Measurements from ENCODE around the gene DCUN1D1.

The DCUN1D1 gene

GRCh38 chr3:182983876-182984275 is 3.5 kb upstream of the DCUN1D1 start:
- TF ChIP-seq GATA3 (IDR thresholded peaks at IDR 0.05; ENCODE audit: low read depth, low read length): no peak
- TF ChIP-seq GATA2 (IDR thresholded peaks at IDR 0.05; ENCODE audit: low read depth, low read length): no peak

GRCh38 chr3:182981038-182981380 is 671 bp upstream of the DCUN1D1 start:
- no peak for TF ChIP-seq GATA2 (IDR thresholded peaks at IDR 0.05; ENCODE audit: low read depth, low read length)
- no peak for TF ChIP-seq GATA3 (IDR thresholded peaks at IDR 0.05; ENCODE audit: low read depth, low read length)

GRCh38 chr3:182979674-182980191 is 605 bp downstream of the DCUN1D1 start:
- TF ChIP-seq GATA2 (IDR thresholded peaks at IDR 0.05; ENCODE audit: low read depth, low read length) (no peak), GATA3 (IDR thresholded peaks at IDR 0.05; ENCODE audit: low read depth, low read length) (no peak)

DNA sequence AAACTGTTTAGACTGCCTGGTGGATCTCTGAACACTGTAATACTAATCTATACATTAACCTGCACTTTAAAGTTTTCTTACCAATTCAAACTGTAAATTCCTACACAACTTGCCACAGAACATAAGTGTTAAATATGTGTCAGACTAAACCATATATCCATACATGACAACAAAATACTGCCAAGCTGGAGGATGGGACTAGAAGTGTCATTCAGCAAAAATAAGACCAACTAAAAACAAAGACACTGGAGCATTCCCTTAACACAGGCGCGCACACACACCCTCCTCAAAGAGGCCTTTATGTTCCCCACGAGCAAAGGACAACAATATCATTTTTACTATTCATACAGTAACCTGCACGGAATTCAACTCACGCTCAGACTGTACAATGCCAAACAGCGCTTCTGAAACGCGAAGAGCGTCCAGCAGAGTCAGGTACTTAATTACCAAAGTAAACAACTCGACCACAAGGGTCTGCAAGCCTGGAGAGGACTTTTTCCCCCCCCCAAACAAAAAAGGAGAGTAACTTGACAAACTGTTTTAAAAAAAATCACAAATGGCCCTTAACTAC is 1.1 kb downstream of the DCUN1D1 start:
- TF ChIP-seq GATA2 (IDR thresholded peaks at IDR 0.05; ENCODE audit: low read depth, low read length) (no peak), GATA3 (IDR thresholded peaks at IDR 0.05; ENCODE audit: low read depth, low read length) (no peak)

DNA sequence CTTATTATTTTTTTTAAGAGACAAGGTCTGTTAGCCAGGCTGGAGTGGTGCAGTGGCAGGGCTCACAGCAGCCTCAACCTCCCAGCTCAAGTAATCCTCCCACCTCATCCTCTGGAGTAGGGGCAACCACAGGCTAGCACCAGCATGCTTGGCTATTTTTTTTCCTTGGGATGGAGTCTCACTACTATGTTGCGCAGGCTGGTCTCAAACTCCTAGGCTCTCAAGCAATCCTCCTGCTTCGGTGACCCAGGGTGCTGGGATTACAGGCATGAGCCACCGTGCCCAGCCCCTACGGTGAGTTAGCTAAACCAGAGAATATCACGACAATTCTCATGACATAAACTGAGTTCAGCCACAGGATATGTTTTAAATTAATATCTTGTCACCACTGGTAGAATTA is 2.0 kb downstream of the DCUN1D1 start:
- TF ChIP-seq GATA2 (IDR thresholded peaks at IDR 0.05; ENCODE audit: low read depth, low read length) (no peak), GATA3 (IDR thresholded peaks at IDR 0.05; ENCODE audit: low read depth, low read length) (no peak)

DNA sequence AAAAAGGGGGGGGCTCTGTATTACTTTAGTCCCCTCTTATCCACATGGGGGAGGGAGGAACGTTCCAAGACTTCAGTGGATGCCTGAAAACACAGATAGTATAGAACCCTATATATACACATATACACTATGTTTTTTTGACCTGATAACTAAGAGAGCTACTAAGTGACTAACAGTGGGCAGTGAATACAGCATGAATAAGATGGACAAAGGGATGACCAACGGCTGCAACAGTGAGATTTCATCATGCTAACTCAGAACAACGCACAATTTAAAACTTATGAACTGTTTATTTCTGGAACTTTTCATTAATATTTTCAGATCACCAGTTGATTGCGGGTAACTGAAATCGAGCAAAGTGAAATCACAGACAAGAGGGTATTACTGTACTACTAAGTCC is 7.3 kb downstream of the DCUN1D1 start:
- no peak for TF ChIP-seq GATA3 (IDR thresholded peaks at IDR 0.05; ENCODE audit: low read depth, low read length)
- no peak for TF ChIP-seq GATA2 (IDR thresholded peaks at IDR 0.05; ENCODE audit: low read depth, low read length)

- TF ChIP-seq GATA3 (IDR thresholded peaks at IDR 0.05; ENCODE audit: low read depth, low read length) (no peak), GATA2 (IDR thresholded peaks at IDR 0.05; ENCODE audit: low read depth, low read length) (no peak)
Measured at GRCh38 chr3:182972387-182972786, 8.0 kb downstream of the DCUN1D1 start.

- TF ChIP-seq GATA2 (IDR thresholded peaks at IDR 0.05; ENCODE audit: low read depth, low read length) (no peak), GATA3 (IDR thresholded peaks at IDR 0.05; ENCODE audit: low read depth, low read length) (no peak)
Measured at GRCh38 chr3:182971637-182972036, 8.7 kb downstream of the DCUN1D1 start.

- TF ChIP-seq GATA3 (IDR thresholded peaks at IDR 0.05; ENCODE audit: low read depth, low read length) (no peak), GATA2 (IDR thresholded peaks at IDR 0.05; ENCODE audit: low read depth, low read length) (no peak)
Measured at GRCh38 chr3:182970811-182971418, 9.4 kb downstream of the DCUN1D1 start.

- no peak for TF ChIP-seq GATA2 (IDR thresholded peaks at IDR 0.05; ENCODE audit: low read depth, low read length)
- TF ChIP-seq GATA3 (IDR thresholded peaks at IDR 0.05; ENCODE audit: low read depth, low read length): no peak
Measured at GRCh38 chr3:182969853-182970252, 10.5 kb downstream of the DCUN1D1 start.

DNA sequence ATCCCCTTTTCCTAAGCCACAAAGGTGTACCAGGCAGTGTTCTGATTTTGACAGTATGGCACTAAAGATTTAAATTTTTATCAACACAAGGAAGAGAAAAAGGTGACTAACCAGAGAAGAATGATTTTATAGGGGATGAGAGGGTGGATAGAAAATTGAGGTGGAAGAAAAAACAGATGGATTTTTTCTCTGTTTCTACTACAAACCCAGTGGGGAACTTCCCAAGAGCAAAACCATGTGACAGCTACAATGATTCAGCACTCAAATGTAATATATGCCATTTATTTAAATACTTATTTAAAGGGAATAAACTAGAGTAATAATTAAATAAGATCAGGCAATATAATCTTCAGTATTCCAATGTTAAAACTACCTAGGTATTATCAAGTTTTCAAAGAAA is 11.1 kb downstream of the DCUN1D1 start:
- no peak for TF ChIP-seq GATA3 (IDR thresholded peaks at IDR 0.05; ENCODE audit: low read depth, low read length)
- TF ChIP-seq GATA2 (IDR thresholded peaks at IDR 0.05; ENCODE audit: low read depth, low read length): no peak

GRCh38 chr3:182967218-182968204 is 12.8 kb downstream of the DCUN1D1 start:
- TF ChIP-seq GATA2 (IDR thresholded peaks at IDR 0.05; ENCODE audit: low read depth, low read length): no peak
- no peak for TF ChIP-seq GATA3 (IDR thresholded peaks at IDR 0.05; ENCODE audit: low read depth, low read length)

GRCh38 chr3:182965861-182966366 is 14.4 kb downstream of the DCUN1D1 start:
- TF ChIP-seq GATA3 (IDR thresholded peaks at IDR 0.05; ENCODE audit: low read depth, low read length): no peak
- TF ChIP-seq GATA2 (IDR thresholded peaks at IDR 0.05; ENCODE audit: low read depth, low read length): no peak

GRCh38 chr3:182964179-182964578 is 16.2 kb downstream of the DCUN1D1 start:
- TF ChIP-seq GATA2 (IDR thresholded peaks at IDR 0.05; ENCODE audit: low read depth, low read length): no peak
- TF ChIP-seq GATA3 (IDR thresholded peaks at IDR 0.05; ENCODE audit: low read depth, low read length): no peak

Data from SH-SY5Y (cell line).